ENCODE data around the gene PIK3AP1.

Gene PIK3AP1

DNA sequence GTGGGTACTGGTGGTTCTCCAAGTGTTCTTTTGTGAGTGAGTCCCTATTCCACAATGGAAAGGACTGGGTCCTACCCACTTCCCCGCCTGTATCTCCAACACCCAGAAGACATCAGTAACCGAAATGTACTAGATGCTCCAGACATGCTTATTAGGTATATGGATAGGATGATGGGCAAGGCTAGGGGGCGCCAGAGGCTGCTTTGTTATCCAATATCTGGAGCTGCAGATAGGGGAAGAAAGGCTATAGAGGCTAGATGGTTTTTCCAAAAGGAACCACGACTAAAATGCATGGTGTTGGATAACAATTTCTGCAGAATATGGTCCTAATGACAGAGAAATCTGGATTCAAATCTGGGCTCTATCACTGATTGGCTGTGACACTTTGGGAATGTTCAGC is 77.3 kb downstream of the PIK3AP1 start:
- peak; percentile 41 for DNase-seq (ENCODE audit: low spot score)

DNA sequence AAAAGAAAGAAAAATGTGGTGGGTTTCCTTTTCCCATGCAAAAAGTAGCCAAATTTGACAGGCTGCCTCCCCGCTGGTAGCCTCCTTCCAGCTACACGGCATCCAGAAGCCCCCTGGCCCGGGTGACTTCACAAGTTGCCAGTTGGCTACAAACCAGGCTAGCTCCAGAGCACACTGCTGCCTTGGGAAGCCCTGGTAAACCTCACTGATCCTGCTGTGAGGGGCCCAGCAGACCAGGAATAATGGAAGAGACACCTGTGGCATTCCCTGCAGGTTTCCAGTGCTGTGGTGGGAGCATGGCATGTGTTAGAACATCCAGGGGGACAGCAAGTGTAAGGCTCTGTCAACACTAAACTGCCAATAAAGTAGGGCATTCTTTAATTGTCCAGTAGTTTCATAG is 77.8 kb downstream of the PIK3AP1 start:
- no peak for DNase-seq (ENCODE audit: low spot score)

DNA sequence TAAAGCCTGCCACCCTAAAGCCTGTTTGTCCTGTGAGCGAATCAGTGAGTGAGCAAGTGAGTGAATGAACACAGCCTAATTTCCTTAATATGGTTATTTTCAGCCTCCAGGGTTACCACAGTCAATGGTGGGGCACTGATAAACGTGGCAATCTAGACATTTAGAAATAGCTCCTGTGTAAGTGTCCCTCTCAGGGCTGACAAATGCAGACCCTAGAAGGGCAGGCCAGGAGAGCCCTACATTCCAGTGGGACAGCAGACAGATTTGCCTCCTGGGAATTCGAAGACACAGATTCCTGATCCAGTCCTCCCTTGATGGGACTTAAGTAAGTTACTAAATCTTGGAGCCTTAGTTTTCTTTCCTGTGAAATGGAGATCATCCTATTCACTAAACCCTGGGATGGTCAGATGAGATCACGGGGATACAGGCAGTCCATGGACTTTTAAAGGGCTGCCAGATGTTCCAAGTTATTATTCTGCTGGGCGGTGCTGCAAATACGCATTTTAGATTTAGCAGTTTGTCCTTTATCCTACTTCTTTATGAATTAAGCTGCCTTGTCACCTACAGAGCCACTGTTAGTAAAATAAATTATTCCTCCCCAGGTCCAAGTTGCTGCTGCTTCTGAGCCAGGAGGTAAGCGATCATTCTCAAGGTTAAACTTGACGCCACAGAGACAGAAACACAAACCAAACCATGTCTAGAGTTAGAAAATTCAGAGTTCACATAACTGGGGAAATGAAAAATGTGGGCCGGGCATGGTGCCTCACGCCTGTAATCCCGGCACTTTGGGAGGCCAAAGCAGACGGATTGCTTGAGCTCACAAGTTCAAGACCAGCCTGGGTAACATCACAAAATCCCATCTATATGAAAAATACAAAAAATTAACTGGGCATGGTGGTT is 78.7 kb downstream of the PIK3AP1 start:
- DNase-seq (ENCODE audit: low spot score) = no peak

DNA sequence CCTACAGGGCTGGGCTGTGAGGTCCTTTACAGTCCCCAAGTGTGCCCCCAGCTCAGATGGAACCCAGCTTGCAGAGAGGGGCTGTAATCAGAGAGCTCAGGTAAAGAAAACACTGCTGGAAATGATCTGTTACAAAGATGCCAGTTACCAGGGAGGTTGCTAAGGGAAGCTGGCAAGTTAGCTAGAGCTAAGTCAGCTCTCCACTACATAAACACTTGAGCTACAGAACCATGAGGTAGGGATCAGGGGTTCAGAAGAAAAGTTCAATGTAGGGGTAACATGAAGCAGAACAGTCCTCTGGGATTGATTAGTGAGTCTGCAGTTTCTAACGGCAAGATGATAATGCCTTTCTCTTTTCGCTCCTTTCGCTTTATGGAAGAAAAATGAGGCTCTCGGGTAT is 80.4 kb downstream of the PIK3AP1 start:
- DNase-seq (ENCODE audit: low spot score) = no peak

DNA sequence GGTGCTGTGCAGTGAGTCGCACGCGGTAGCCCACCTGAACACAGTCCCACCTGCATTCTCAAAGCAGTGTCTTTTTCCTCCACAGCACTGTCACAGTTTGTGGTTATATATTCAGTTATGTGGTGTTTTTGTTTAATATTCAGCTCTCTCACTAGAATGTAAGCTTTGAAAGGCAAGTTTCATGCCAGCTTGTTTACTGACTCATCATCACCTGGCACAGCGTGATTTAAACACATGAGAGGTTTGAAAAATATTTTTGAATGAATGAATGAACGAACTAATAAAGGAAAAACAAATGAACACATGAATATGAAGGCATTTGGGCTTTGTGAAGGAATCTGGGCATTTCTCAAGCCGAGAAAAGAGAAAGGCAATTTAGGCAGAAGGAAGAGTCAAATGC is 81.6 kb downstream of the PIK3AP1 start:
- no peak for DNase-seq (ENCODE audit: low spot score)

DNA sequence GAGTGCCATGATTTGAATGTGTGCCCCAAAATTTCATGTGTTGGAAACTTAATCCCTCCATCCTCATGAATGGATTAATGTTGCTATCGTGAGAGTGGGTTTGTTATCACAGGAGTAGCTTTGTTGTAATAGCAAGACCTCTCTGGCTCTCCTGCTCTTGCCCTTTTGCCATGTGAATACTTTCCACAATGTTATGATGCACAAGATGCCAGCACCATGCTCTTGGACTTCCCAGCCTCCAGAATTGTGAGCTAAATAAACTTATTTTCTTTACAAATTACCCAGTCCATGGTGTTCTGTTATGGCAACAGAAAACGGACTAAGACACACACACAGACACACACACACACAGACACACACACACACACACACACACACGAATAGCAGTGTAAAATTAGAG is 82.2 kb downstream of the PIK3AP1 start:
- no peak for DNase-seq (ENCODE audit: low spot score)

DNA sequence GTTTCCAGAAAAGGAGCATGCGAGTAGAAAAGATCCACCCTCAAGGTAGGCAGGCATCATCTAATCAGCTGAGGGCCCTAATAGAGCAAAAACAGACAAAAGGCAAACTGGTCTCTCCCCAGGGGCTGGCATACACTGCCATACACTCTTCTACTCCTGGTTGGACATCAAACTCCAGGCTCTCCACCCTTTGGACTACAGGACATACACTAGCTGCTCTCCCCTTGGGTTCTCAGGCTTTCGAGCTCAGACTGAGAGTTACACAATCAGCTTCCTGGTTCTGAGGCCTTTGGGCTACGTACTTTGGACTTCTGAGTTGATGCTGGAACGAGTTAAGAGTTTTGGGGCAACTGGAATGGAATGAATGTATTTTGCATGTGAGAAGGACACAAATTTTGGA is 82.6 kb downstream of the PIK3AP1 start:
- DNase-seq (ENCODE audit: low spot score) = no peak

DNA sequence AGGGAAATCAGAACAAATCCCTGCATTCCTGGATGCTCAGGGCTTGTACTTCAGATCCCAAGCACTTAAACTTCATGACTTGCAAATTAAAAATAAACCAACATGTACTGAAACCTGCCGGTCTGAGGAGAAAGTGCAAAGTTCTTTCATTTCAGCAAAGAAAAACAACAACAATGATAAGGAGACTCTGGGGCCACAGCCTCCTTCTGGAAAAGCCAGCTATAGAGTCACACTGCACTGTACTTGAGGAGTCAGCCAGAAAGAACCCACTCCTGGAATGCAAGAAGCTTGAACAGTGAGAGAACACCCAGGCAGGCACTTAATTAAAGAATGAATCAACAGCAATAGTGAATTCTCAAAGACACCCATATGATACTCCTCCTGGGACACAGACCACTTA is 83.8 kb downstream of the PIK3AP1 start:
- DNase-seq (ENCODE audit: low spot score) = no peak

DNA sequence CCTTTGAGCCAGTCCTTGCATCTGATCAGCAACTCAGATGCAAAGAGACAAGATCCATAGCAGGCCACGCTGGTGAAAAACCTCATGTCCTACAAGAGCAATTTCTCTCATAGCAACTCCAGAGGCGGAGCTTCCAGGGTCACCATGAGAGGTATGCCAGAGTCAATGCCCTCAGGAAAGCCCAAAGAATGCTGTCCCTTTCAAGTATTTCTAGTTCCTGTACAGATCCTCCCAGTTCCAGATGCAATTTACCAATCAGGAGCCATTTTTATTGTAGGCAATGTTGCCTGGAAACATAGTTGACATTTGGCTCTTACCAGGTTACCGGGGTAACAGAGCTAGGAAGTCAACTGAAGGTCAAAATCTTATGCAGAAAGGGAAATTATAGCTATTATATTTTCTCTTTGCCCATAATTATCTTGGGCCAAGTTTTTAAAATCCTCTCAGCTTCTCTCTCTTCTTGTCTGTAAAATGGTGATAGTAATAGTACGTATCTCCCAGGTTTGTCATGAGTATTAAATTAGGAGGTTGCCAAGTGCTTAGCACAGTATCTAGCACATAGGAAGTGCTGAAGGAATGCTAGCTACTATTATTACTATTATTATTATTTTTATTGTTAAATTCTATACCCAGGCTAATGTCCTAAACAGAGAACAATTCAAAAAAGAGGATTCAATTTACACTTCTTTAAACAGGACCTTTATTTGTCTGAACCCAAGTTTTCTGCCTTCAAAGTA is 87.2 kb downstream of the PIK3AP1 start:
- DNase-seq (ENCODE audit: low spot score) = no peak

DNA sequence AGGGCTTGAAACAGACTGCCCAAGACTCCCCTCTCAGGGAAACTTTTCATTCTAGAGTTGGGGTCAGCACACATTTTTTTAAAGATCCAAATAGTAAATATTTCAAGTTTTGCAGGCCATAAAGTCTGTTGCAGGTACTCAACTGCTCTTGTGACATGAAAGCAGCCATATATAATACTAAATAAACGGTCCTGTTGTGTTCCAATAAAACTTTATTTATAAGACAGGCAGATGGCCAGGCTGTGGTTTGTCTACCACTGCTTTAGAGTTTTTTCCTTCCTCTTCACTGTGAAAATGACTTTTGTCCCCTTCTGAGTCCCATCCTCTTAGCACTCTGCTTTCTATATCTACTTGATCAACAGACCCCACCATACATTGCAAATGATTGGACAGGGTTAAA is 93.0 kb downstream of the PIK3AP1 start:
- no peak for DNase-seq (ENCODE audit: low spot score)

DNA sequence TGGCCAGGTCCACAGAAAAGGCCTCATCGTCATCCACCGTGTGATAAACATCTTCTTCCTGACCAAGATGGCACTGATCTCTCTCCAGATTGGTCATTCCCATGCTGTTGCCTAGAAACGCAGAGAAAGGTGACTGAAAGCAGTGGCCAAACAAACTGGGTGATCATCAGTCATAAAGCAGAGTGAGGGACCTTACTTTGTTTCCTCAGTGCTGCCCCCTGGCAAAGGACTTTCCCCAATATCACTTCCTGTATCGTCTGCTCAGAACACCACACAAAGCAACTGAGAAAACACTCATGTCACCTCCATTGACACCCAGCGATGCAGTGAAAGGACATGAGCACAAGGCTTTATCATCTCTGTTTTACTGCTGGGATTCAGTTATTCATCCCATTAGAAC is 93.5 kb downstream of the PIK3AP1 start:
- DNase-seq (ENCODE audit: low spot score) = no peak

DNA sequence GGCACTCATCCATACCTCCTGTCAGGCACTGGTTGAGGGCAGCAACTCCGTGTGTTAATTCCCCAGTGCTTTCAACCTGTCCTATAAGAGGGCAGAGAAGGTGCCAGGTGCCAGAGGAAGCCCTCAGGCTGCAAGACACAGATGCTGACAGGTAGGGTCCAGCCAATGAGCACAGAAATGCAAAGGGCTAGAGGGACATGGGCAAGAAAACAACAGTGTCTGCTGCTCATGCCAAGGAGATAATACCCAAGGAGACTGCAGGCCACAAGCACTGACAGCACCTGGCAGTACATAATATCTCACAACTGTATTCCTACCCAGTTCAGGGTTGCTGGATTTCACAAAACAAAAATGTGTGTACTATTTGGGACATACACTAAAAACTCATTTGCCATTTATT is 95.1 kb downstream of the PIK3AP1 start:
- no peak for DNase-seq (ENCODE audit: low spot score)

DNA sequence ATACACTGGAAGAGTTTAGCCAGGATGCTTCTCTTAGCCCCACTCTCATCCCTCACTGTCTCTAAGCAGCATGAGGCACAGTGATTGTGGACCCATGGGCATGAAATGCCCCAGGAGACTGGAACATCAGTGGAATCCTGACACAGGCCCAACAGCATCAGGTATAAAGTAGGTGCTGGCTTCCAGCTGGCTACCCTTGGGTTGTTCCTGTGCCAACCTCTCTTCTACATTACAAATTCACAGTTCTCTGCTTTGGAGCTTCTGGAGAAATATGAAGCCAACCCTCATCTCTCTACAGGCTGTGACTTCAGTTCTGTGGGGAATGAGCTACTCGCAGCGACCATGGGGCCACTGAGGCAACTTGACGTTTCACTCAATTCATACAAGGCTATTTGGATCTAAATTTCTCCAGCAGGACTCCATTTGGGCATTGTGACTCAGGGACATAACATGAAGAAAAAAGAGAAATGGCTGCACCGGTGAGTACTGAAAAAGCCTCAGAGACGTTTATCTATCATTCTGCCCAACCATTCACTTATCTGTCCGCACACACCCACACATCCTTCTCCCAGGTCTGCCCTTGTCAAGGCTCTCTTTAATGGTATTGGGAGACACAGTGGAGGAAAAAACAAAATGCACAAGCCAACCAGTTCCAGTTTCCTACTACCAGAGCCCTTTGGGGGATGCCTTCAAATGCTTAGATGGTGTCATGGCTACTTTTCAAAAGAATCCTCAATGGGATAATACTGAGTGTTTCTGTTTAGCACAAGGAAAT is 98.1 kb downstream of the PIK3AP1 start:
- no peak for DNase-seq (ENCODE audit: low spot score)

DNA sequence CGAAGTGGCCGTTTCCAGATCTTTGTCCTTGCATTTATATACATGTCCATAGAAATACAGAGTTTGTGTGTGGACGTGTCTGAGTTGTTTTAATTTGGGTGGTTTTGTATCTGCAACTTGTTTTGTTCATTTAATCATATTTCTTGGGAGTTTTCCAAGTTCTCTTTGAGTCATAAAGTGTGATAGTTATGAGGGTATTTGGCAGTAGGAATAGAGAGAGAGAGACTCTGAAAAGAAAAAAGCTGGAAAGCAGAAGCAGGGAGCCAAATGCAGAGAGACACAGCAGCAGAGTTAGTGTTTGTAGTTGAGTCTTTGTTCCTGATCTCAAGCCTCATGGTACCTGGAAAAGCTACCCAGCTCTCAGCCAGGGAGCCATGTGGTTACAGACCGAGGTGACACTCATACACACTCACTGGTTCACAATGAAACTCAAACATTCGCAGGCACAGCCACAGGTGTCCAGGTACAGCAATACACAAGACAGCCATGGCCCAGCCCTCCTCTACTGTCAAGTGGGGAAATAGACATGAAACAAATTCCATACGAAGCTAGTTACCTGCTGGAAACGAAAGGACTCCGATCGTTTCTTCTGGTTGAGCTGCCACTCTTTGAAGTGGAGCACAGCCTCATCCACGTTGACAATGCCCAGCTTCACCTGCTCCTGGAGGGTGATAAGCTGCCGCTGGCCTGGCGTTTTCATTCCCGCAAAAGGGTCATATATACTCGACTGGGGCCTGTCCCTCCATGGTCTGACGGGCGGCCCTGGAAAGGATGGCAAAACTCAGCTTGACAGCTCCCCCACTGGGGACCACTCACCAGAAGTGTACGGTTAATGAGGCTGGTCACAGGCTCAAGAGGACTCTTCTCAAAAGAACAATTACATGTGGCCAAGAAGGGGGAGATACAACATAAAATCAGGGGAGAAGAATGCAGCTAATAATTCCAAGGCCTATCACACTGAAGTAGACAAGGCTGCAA is 100.2 kb downstream of the PIK3AP1 start:
- no peak for DNase-seq (ENCODE audit: low spot score)

DNA sequence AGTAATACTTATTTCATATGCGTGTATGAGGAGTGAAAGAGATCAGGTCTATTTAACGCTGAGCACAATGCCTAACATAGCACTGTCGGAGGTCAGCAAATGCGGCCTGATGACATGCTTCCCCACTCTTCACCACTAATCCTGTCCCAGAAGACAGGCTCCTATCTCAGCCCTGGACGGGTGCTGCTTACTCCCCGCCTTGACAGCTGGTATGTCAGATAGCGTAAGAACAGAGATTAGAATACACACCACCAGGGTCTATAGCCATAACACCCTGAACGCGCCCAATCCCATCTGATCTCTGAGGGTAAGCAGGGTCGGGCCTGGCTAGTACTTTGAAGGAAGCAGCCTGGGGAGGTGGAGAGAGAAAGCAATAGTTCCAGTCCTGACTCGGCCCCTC is 101.2 kb downstream of the PIK3AP1 start:
- no peak for DNase-seq (ENCODE audit: low spot score)

DNA sequence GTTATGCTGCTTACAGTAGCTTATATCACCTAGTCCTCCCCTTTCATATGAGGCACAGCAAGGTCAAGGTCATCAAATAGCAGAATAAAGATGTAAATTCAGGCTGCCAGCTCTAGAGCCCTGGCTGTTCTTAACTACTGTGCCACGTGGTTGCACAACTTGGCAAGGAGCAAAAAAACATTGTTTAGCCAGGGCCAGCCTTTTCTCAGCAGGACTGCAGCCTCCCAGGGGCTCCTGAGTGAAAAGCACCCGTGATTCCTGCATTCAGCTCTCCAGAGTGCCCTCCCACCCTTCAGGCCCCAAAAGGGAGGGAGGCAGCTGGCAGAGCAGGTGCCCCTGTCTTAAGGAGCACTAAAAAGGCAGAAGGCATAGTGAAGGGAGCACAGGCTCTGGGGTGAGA is 101.7 kb downstream of the PIK3AP1 start:
- no peak for DNase-seq (ENCODE audit: low spot score)

DNA sequence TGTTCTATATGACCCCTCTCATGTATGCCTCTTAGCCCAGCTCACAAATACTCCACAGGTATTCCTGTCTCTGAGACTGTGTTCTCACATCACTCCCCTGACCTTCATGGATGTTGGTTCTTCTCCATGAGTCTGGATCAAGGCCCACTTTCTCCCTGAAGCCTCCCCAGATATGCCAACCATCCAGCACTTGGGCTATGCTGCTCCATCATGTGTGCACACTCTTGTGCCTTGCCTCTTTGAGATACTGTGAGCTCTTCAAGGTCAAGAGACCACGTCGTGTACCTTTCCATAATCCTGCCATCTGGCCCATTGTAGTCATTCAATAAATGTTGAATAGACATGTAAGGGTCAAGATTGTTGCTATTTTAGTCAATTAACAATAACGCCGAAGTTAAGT is 103.4 kb downstream of the PIK3AP1 start:
- DNase-seq (ENCODE audit: low spot score) = no peak

DNA sequence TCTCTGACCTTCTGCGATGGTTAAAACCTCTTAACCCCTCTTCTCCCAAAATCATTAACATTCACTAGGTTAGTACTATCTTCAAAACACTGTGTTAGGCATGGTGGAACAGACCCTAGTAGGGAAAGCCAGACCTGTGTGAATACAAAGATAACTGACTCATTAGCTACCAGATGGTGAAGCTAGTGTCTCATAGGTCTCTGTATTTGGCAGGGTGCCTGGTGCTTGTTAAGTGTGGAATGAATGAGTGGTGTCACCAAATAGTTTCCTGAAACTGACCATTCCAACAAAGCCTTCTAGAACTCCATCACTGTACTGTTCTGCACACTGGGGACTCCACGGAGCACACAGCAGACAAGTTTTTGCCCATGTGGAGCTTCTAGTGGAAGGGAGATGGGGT is 105.8 kb downstream of the PIK3AP1 start:
- peak; percentile 47 for DNase-seq (ENCODE audit: low spot score)

DNA sequence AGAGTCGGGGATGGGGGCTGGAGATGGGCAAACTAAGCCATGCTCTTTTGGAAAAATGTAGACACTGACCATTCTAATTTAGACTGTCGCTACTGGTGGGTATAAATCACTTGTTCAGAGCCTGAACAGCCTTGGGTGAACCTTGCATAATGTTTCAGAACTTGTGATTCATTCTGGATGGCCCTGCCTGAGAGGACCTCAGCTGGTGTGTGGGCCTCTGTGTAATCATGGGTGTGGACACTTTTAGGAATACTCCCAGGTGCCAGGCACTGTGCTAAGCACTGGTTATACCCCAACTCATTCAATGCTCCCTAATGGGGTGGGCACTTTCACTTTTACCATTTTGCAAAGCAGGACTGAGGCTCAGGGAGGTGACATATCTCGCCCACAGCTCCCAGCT is 106.7 kb downstream of the PIK3AP1 start:
- DNase-seq (ENCODE audit: low spot score) = no peak

DNA sequence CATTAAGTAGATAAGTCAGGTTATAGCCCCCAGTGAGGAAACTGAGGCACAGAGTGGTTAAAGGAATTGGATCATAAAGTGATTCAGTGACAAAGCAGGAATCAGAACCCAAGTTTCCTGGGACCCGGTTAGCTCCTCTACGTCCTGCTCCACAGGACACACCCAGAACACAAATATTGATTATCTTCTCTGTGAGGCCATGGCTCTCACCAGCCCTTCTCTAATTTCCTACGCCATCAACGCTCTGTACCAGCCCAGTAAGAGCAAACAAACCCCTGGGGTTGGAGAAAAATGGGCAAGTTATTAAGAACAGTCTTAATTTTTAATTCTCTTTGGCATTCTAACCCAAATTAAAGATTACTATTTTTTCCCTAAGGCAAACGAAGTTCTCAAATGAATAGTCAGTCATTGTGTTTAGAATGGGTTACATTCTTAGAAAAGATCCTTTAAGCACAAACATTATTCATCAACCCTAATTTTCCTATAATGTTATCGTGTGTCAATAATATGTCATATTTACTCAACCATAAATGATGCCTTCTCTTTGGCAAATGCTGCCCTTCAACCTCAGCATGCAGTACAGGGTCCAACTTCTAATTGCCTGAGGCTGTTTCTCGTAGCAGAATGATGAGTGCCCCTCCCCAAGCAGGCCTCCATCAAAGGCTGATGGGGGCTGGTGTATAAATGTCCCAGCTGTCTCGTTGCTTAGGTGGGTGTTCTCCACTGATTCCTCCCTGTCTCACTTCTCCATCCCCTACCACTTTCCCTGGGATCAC is 108.1 kb downstream of the PIK3AP1 start:
- no peak for DNase-seq (ENCODE audit: low spot score)

DNA sequence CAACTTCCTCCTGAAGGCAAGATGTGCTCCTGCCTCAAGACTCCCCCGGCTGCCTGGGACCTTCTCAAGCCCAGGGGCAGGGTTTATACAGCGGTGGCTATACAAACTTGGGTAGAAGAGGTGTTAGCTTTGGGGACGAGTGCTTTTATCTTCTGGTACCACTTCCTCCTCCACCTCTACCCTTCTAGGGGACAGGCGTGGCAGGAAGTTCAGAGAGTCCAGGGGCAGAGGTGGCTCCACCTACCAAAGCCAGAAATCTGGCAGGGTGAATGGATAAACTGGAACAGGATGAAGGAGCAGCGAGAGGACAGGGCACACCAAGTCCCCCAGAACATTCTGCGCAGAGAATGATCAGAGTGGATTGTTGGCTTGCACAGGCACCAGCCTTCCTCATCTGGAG is 109.5 kb downstream of the PIK3AP1 start:
- no peak for DNase-seq (ENCODE audit: low spot score)

All from hepatic stellate cell (primary cell).